ENCODE data around the gene MCOLN1.

DNA sequence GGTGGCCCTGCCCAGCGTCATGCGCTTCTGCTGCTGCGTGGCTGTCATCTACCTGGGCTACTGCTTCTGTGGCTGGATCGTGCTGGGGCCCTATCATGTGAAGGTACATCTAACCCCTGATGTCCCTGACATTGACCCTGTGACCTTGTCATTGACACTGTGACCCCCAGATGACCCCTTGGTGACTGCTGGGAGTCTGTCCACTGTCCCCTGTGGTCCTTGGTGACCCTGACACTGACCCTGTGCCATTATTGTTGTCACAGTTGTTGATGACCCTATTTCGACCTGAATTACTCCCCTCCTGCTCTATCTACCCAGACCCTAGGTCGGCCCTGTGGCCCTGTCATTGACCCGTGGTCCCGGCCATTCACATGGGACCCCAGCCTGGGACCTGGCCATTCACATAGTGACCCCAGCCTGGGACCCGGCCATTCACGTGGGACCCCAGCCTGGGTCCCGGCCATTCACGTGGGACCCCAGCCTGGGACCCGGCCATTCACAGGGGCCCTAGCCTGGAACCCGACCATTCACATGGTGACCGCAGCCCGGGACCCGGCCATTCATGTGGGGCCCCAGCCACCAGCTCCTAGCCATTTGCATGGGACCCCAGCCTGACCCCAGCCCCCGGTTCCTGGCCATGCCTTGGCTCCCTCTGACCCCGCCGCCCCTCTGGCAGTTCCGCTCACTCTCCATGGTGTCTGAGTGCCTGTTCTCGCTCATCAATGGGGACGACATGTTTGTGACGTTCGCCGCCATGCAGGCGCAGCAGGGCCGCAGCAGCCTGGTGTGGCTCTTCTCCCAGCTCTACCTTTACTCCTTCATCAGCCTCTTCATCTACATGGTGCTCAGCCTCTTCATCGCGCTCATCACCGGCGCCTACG lies 7.4 kb downstream of the MCOLN1 start:
- TF ChIP-seq, protein P1, sequence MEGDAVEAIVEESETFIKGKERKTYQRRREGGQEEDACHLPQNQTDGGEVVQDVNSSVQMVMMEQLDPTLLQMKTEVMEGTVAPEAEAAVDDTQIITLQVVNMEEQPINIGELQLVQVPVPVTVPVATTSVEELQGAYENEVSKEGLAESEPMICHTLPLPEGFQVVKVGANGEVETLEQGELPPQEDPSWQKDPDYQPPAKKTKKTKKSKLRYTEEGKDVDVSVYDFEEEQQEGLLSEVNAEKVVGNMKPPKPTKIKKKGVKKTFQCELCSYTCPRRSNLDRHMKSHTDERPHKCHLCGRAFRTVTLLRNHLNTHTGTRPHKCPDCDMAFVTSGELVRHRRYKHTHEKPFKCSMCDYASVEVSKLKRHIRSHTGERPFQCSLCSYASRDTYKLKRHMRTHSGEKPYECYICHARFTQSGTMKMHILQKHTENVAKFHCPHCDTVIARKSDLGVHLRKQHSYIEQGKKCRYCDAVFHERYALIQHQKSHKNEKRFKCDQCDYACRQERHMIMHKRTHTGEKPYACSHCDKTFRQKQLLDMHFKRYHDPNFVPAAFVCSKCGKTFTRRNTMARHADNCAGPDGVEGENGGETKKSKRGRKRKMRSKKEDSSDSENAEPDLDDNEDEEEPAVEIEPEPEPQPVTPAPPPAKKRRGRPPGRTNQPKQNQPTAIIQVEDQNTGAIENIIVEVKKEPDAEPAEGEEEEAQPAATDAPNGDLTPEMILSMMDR (IDR thresholded peaks at IDR 0.05), result no peak
- no peak for TF ChIP-seq EP300 (IDR thresholded peaks at IDR 0.05)
- TF ChIP-seq POLR2A (IDR thresholded peaks at IDR 0.05), result no peak
- TF ChIP-seq POLR2AphosphoS5 (IDR thresholded peaks at IDR 0.05), result no peak

All from upper lobe of left lung (tissue), 4 donors.